Kidney (tissue), 14 donors: Measurements from ENCODE around the gene ATP10B. TPM values are rescaled to one million over a fixed set of nuclear protein-coding genes. Genes with fewer than 3 reads are reported as not detected.

Source experiments
- DNase-seq, 5 donors: peaks; one replicate each; pipeline ENCODE4 v3.0.0-alpha.2; 2013 to 2020
- FAIRE-seq: peaks from 2 replicates; lab custom pipeline; 2012; peaks lifted over from hg19 to GRCh38; lab: Jason Lieb, UNC
- H3K27ac ChIP-seq, 2 donors: one replicate each; pipeline ENCODE4 v1.7.0; 2013; ENCODE audit warnings: low read depth in 2 of 2, low read length in 2 of 2, inconsistent platforms in 1 of 2
- H3K27me3 ChIP-seq: one replicate; pipeline ENCODE4 v1.7.1; 2013; ENCODE audit warnings: low read length, inconsistent platforms; ENCODE audit not compliant: control insufficient read depth, insufficient read depth
- H3K36me3 ChIP-seq, 3 donors: one replicate each; pipeline versions ENCODE4 v1.7.0 to v1.7.1; 2013; ENCODE audit warnings: low read length in 3 of 3, control low read depth in 1 of 3, inconsistent platforms in 1 of 3; ENCODE audit not compliant: insufficient read depth in 3 of 3, control insufficient read depth in 2 of 3
- H3K4me1 ChIP-seq, 3 donors: one replicate each; pipeline versions ENCODE4 v1.7.0 to v1.7.1; 2013; ENCODE audit warnings: low read length in 3 of 3, inconsistent platforms in 1 of 3, low read depth in 1 of 3; ENCODE audit not compliant: control insufficient read depth in 2 of 3, insufficient read depth in 2 of 3
- H3K4me3 ChIP-seq, 3 donors: one replicate each; pipeline versions ENCODE4 v1.7.0 to v1.8.1; 2013; ENCODE audit warnings: low read length in 3 of 3, control low read depth in 1 of 3, inconsistent platforms in 1 of 3
- H3K9ac ChIP-seq, 3 donors: one replicate each; pipeline versions ENCODE4 v1.7.0 to v1.7.1; 2013; ENCODE audit warnings: low read length in 3 of 3, control low read depth in 1 of 3, inconsistent platforms in 1 of 3
- H3K9me3 ChIP-seq, 3 donors: one replicate each; pipeline versions ENCODE4 v1.7.0 to v1.7.1; 2013; ENCODE audit warnings: low read length in 3 of 3, control low read depth in 1 of 3, inconsistent platforms in 1 of 3; ENCODE audit not compliant: control insufficient read depth in 2 of 3, insufficient read depth in 1 of 3
- CTCF ChIP-seq: IDR thresholded peaks from 3 replicates; pipeline ENCODE4 v1.5.1; 2012; ENCODE audit warnings: mild to moderate bottlenecking, moderate library complexity, borderline replicate concordance; ENCODE audit not compliant: insufficient read depth; ENCODE audit errors: extremely low read depth
- intact Hi-C: fragments of 100-400 bp; cut with DNase I; formaldehyde crosslinking; loops from one replicate; pipeline ENCODE4 v1.11.1; 2022
- polyA plus RNA-seq: library from polyadenylated mRNA; stranded (reverse); fragments of 350-450 nt; fragmentation: Illumina TruSeq; extraction: RNeasy Lipid Tissue Mini Kit (QIAGEN cat#74804); gene quantifications from one replicate; pipeline ENCODE4 v1.2.3, GENCODE V29; 2014; ENCODE audit warnings: low read depth, low replicate concordance; ENCODE audit not compliant: insufficient read depth
- total RNA-seq: library from RNA; stranded (reverse); fragmentation: NEBNext Ultra II Directional; extraction: Animal tissue kit (Norgen Biotek cat#: 25700); gene quantifications from one replicate; pipeline ENCODE4 v1.2.1, GENCODE V29; 2021
- donor health status: control.
- donor health status: control.
- donor health status: control.
- donor health status: control.
- donor health status: control.
- donor health status: DM: yes; HTN: yes; CAD: no.
- donor health status: Normal renal cell carcinoma (clear cell type).

The ATP10B gene
- total and polyA plus RNA-seq, 2 donors from 2014 or later = 1.4 TPM; not detected in 1

- H3K27me3 ChIP-seq = no peaks in the 10 kb centered on the region
- H3K9ac ChIP-seq = no peak overlapping the region
- no peaks in the 10 kb centered on the region for H3K9me3 ChIP-seq
- intact Hi-C loops = no loop called here
- H3K27ac ChIP-seq = no peak overlapping the region
- no peak for FAIRE-seq
- H3K4me3 ChIP-seq = no peak overlapping the region
- H3K4me1 ChIP-seq = no peaks in the 10 kb centered on the region
- DNase-seq = no peak
- no peak for TF ChIP-seq CTCF
- H3K36me3 ChIP-seq = no peaks in the 10 kb centered on the region
Observed at GRCh38 chr5:160797020-160797419, 55.0 kb downstream of the ATP10B start.

- Histone ChIP-seq H3K27me3 (no peaks in the 10 kb centered on the region), H3K9ac (no peak overlapping the region), H3K9me3 (no peaks in the 10 kb centered on the region), H3K4me3 (no peak overlapping the region), H3K36me3 (no peaks in the 10 kb centered on the region), H3K4me1 (no peaks in the 10 kb centered on the region), H3K27ac (no peak overlapping the region)
- intact Hi-C loops = no loop called here
- FAIRE-seq (no peak), DNase-seq (no peak)
- TF ChIP-seq CTCF = no peak
Observed at GRCh38 chr5:160793530-160793899, 58.5 kb downstream of the ATP10B start.

DNA sequence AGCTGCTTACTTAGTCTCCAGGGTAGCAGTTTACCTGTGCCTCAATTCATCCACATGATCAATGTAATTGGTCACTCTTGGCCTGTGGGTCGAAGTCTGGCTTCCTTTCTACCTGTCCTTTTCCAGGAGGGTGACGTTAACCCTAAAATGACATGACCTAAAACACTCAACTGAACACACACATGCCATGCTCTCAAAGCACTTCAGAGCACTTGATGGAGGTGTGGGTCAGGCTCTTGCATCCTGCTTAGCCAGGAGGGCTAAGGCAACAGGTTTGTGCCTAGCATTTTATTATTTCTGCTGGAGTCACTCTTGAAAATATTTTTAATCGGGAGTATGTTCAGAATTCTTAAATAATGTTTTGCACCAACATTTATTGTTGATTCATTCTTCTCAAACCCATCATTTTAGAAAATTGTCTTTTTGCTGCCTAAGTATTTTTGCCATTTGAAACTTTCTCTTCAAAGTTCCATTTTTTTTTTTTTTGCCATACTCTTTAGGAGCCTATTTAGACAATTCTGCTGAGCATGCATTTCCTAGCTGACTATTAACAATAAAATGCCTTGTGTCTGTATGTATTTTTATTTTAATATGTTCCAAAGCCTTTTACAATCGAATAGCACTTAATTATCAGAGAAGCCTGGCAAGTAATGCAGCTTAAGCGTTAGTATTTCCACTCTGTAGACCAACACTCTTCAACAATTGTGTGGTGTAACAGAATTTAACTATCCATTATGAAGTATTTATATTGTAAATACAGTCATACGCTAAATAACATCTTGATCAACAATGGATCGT lies 59.1 kb downstream of the ATP10B start:
- TF ChIP-seq CTCF = no peak
- intact Hi-C loops = no loop called here

DNA sequence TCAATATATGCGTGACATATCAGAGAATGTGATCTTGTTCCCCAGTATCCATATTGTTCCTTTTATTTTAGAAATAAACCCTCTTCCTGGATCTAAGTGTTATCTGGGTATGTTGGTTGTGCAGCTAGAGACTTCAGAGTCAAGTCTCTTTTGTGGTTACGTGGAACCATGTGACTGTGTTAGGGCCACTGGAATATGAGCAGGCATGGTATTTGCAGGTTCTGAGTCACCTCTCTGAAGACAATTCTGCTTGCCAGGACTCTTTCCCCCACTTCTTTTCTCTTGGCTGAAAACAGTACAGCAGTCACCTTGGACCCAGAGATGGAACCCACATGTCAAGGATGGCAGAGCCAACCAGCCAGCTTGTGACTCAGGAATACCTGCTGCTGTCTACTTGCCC lies 59.7 kb downstream of the ATP10B start:
- DNase-seq (no peak), FAIRE-seq (no peak)
- H3K9ac ChIP-seq = no peak overlapping the region
- no peaks in the 10 kb centered on the region for H3K36me3 ChIP-seq
- no peaks in the 10 kb centered on the region for H3K27me3 ChIP-seq
- intact Hi-C loops = no loop called here
- no peak for TF ChIP-seq CTCF
- H3K9me3 ChIP-seq = no peaks in the 10 kb centered on the region
- no peak overlapping the region for H3K4me3 ChIP-seq
- H3K4me1 ChIP-seq = no peaks in the 10 kb centered on the region
- no peak overlapping the region for H3K27ac ChIP-seq

More for the DNA sequence above, 59.1 kb downstream of the ATP10B start:
- no peak for DNase-seq
- H3K9me3 ChIP-seq = no peaks in the 10 kb centered on the region
- no peaks in the 10 kb centered on the region for H3K4me1 ChIP-seq
- H3K9ac ChIP-seq = no peak overlapping the region
- H3K36me3 ChIP-seq = no peaks in the 10 kb centered on the region
- no peak overlapping the region for H3K27ac ChIP-seq
- no peak for FAIRE-seq
- H3K4me3 ChIP-seq = no peak overlapping the region
- H3K27me3 ChIP-seq = no peaks in the 10 kb centered on the region
